HG03064 (cell line): ENCODE results near the gene C1QTNF2.
"Not testable (repeated sequence)": the region's sequence is repeated elsewhere in the genome, so short reads cannot be mapped to it uniquely, and the experiment has no call there.

Source experiments
- ATAC-seq: cut with Tn5 transposase; IDR thresholded peaks from one replicate; pipeline ENCODE4 v1.9.1; 2021; ENCODE audit warnings: low read depth; ENCODE audit not compliant: unreplicated experiment

C1QTNF2 gene

DNA sequence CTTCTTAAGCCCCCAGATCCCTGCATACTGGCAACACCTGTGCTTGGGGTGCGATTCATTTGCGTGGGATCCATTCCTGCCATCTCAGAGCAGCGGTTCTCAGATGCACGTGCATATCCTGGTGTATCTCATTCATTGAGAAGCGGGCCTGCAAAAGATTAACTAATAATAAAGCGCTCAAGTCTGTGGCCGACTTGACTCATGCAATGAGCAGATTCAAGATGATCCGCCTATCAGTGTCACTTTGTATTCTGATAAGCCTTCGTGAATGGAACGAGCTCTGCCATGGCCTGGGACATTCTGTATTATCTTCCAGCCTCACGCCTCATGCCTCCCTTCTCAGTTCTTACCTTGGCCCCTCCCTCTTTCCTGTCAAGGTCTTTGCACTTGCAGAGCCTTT lies 22.3 kb downstream of the C1QTNF2 start:
- ATAC-seq: no peak

DNA sequence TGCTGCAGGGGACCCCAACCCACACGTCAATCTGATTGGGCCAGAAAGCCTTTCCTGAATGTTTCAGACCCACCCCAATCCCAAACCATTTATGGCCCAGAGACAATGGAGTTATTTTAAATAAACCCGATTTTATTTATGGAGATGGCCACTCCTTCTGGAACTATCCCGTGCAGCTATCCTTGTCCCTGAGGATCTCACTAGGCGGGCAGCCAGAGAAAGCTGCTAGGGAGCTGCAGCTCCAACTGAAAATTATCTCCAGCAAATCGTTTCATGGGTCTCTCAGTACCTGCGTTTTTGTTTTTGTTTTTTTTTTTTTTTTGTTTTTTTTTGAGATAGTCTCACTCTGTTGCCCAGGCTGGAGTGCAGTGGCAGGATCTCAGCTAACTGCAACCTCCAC lies 23.0 kb downstream of the C1QTNF2 start:
- no peak for ATAC-seq

- no peak for ATAC-seq
These were observed 27.9 kb downstream of the C1QTNF2 start for GRCh38 chr5:160342413-160342941.

- no peak for ATAC-seq
These were observed 29.0 kb downstream of the C1QTNF2 start for GRCh38 chr5:160341309-160341870.

- not testable (repeated sequence) for ATAC-seq
These were observed 29.9 kb downstream of the C1QTNF2 start for GRCh38 chr5:160340513-160340912.

DNA sequence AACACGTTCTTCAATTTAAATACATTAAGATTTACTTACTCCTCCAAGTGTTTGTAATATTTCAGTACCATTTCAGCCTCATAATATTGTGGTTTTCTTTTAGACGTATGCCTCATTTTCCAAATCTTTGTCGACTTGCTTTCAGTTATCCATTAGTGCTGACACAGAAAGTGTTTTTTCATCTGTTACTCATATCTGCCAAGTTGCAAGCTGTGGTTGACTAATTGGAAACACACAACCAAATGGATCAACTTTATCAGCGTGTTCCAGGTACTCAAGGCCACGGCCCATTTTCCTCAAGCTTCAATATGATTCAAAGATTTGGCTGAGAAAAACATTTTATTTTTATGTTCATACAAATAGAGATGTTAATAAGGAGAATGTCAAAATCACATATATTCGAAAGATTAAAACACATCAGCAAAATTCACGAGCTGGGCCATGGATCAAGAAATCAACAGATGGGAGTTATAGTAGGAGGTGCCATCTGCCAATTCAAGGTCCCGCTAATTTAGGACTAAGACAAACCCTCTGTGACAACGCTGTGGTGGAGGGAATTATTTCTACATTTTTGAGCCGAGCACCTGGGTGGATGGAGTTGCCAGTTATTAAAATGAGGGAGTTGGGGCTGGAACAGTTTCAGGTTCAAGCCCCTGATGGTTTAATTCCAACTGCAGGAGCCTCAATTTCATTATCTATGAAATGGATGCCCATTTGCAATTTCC lies 30.9 kb downstream of the C1QTNF2 start:
- no peak for ATAC-seq

- not testable (repeated sequence) for ATAC-seq
These were observed 35.7 kb downstream of the C1QTNF2 start for GRCh38 chr5:160334716-160335115.

GRCh38 chr5:160333721-160334120 lies 36.7 kb downstream of the C1QTNF2 start:
- no peak for ATAC-seq

- ATAC-seq: no peak
These were observed 40.2 kb downstream of the C1QTNF2 start for GRCh38 chr5:160330212-160330611.

GRCh38 chr5:160327818-160328217 lies 42.6 kb downstream of the C1QTNF2 start:
- no peak for ATAC-seq

- ATAC-seq: no peak
These were observed 43.4 kb downstream of the C1QTNF2 start for GRCh38 chr5:160326981-160327380.

- ATAC-seq: no peak
These were observed 44.7 kb downstream of the C1QTNF2 start for GRCh38 chr5:160325716-160326115.

- ATAC-seq: no peak
These were observed 45.5 kb downstream of the C1QTNF2 start for GRCh38 chr5:160324886-160325285.

DNA sequence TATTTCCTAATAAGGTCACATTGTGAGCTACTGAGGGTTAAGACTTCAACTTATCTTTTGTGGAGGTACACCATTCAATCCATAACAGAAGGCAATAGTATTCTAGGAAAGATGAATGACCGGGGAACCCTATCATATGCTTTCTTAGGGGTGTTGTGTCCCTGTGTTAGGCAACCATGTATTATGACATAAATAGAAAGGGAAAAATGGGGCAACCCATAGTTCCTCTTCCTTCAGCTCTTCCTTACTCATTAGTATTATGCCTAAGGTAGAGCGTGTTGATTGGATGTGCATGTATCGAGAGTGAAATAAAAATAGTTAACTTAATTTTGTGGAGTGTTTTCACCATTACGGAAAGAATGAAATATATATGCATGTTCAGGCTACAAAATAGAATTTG lies 52.0 kb downstream of the C1QTNF2 start:
- ATAC-seq: no peak

DNA sequence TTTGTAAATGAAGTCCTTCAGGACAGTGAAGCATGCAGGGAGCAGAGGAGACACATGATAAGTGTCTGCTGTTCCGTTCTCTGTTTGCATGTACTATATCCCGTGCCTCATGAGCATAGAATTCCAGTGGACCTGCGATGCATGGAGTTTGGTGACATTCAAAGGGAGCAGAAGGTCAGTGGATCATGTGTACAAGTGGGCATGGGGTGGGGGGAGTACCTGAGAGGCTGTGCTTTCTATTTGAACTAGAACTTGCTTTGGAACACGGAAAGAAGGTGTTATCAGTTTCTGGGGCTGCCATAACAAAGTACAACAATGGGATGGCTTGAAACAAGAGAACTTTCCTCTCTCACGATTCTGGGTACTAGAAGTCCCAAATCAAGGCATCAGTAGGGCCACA lies 53.0 kb downstream of the C1QTNF2 start:
- no peak for ATAC-seq

- ATAC-seq: no peak
These were observed 54.5 kb downstream of the C1QTNF2 start for GRCh38 chr5:160315968-160316367.

DNA sequence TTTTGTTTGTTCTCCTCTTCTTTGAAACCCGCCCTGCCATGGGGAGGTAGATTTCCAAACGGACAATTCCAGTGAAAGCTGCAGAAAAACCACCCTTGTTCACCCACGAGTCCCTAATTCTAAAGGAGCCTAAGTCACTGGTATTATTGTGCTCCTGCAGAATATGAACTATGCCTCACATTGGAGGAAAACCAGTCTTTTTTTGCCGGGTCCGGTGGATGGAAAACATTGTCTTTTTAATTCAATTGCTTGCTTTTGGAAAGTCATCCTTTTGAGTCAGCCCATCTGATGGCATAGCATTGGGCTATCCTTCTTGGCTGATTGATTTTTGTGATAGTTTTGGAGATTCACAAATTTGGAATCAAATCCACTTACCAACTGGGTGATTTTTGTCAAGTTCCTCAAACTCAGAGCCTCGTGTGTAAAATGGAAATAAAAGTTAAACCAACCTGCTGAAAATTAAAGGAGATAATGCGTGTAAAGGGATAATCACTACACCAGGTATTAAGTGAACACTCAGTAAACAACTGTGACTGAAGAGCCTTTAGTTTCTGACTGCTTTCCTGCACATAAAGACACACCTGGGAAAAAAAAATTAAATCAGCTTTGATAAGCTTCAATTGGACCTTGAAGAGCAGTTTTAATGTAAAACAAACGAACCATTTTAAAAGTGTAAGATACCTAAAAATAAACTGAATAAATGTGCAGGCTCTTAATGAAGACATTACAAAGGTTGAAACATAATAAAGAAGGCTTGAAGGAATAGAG lies 57.3 kb downstream of the C1QTNF2 start:
- ATAC-seq: no peak

DNA sequence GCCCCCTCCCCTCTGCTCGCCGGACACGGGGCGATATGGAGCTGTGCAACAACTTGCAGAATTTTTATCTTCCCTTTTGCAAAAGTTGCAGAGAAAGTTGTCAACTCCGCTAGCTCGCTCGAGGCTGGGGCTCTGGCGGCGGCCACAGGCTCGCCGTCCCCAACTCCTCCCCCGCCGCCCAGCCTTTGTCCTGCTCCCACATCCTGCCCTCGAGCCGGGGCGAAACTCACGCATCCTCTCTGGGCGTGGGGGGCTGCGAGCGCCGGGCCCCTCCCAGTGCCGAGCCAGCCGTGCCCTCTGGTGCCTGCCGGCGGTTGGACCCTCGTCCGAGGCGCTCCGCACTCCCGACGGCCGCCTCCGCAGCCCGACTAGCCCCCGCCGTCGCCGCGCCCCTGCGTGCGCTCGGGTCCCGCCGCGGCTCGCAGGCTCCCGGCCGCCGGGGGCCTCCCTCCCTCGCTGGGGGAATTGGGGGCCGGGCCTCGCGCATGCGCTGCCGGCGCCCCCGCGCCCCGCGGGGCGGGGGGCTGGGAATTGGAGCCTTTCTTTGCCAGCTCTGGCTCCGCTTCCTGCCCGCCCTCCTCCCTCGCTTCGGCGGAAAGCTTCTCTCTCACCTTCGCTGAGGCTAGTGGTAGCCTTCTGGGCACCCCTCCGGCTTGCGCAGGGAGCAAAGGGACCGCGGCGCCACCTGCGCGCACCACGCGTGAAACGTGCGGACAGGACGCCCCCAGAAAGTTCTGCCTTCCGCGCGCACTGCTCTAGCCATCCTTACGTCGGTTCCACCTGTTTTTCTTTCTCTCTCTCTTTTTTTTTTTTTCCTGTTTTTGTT lies 58.1 kb downstream of the C1QTNF2 start, which contains the start of gene CCNJL:
Gene CCNJL, minus strand, starts transcription at position 431 of the 826 bp plus-strand sequence. CDS start 641 bp downstream, outside the sequence.
- ATAC-seq: no peak

- ATAC-seq: no peak
These were observed 58.8 kb downstream of the C1QTNF2 start for GRCh38 chr5:160311491-160312133.
